ENCODE measurements around the gene RALGAPA2. TPM values are rescaled to one million over a fixed set of nuclear protein-coding genes. Genes with fewer than 3 reads are reported as not detected.

The RALGAPA2 gene
- total RNA-seq, 1 donor from 2014 or later: 15.7 TPM

GRCh38 chr20:20407891-20408805 is 304.3 kb downstream of the RALGAPA2 start:
- peaks cover 0 to 2% (median 0%) of the 10 kb centered on the region in 3 donors for H3K4me1 ChIP-seq (ENCODE audit: control insufficient read depth in 3 of 3, insufficient read depth in 3 of 3, low read length in 3 of 3)
- no peak overlapping the region for H3K27ac ChIP-seq (ENCODE audit: low read depth, low read length)
- H3K36me3 ChIP-seq (ENCODE audit: control insufficient read depth in 3 of 3, insufficient read depth in 3 of 3, low read length in 3 of 3): peaks cover 9 to 12% (median 9%) of the 10 kb centered on the region in 3 donors
- no peak overlapping the region for H3K9ac ChIP-seq (ENCODE audit: low read depth in 1 of 3, low read length in 3 of 3)
- no peaks in the 10 kb centered on the region for H3K9me3 ChIP-seq (ENCODE audit: control insufficient read depth in 3 of 3, low read length in 3 of 3)
- H3K27me3 ChIP-seq (ENCODE audit: control insufficient read depth in 3 of 3, insufficient read depth in 3 of 3, low read length in 3 of 3): no peaks in the 10 kb centered on the region
- no peak overlapping the region for H3K4me3 ChIP-seq (ENCODE audit: low read length in 3 of 3)

GRCh38 chr20:20406306-20406705 is 306.1 kb downstream of the RALGAPA2 start:
- Histone ChIP-seq H3K9ac (ENCODE audit: low read depth in 1 of 3, low read length in 3 of 3) (no peak overlapping the region), H3K36me3 (ENCODE audit: control insufficient read depth in 3 of 3, insufficient read depth in 3 of 3, low read length in 3 of 3) (peaks cover 10 to 14% (median 12%) of the 10 kb centered on the region in 3 donors)

GRCh38 chr20:20405623-20406022 is 306.8 kb downstream of the RALGAPA2 start:
- H3K9me3 ChIP-seq (ENCODE audit: control insufficient read depth in 3 of 3, low read length in 3 of 3): no peaks in the 10 kb centered on the region
- peaks cover 0 to 2% (median 0%) of the 10 kb centered on the region in 3 donors for H3K4me1 ChIP-seq (ENCODE audit: control insufficient read depth in 3 of 3, insufficient read depth in 3 of 3, low read length in 3 of 3)
- H3K4me3 ChIP-seq (ENCODE audit: low read length in 3 of 3): no peak overlapping the region
- H3K36me3 ChIP-seq (ENCODE audit: control insufficient read depth in 3 of 3, insufficient read depth in 3 of 3, low read length in 3 of 3): peaks cover 10 to 14% (median 12%) of the 10 kb centered on the region in 3 donors
- no peak overlapping the region for H3K9ac ChIP-seq (ENCODE audit: low read depth in 1 of 3, low read length in 3 of 3)
- H3K27ac ChIP-seq (ENCODE audit: low read depth, low read length): no peak overlapping the region
- no peaks in the 10 kb centered on the region for H3K27me3 ChIP-seq (ENCODE audit: control insufficient read depth in 3 of 3, insufficient read depth in 3 of 3, low read length in 3 of 3)

More at GRCh38 chr20:20406306-20406705, 306.1 kb downstream of the RALGAPA2 start:
- peaks cover 0 to 2% (median 0%) of the 10 kb centered on the region in 3 donors for H3K4me1 ChIP-seq (ENCODE audit: control insufficient read depth in 3 of 3, insufficient read depth in 3 of 3, low read length in 3 of 3)
- no peaks in the 10 kb centered on the region for H3K9me3 ChIP-seq (ENCODE audit: control insufficient read depth in 3 of 3, low read length in 3 of 3)
- H3K4me3 ChIP-seq (ENCODE audit: low read length in 3 of 3): no peak overlapping the region
- H3K27ac ChIP-seq (ENCODE audit: low read depth, low read length): no peak overlapping the region
- no peaks in the 10 kb centered on the region for H3K27me3 ChIP-seq (ENCODE audit: control insufficient read depth in 3 of 3, insufficient read depth in 3 of 3, low read length in 3 of 3)

- no peak overlapping the region for H3K27ac ChIP-seq (ENCODE audit: low read depth, low read length)
- no peak overlapping the region for H3K4me3 ChIP-seq (ENCODE audit: low read length in 3 of 3)
- no peaks in the 10 kb centered on the region for H3K9me3 ChIP-seq (ENCODE audit: control insufficient read depth in 3 of 3, low read length in 3 of 3)
- H3K4me1 ChIP-seq (ENCODE audit: control insufficient read depth in 3 of 3, insufficient read depth in 3 of 3, low read length in 3 of 3): peaks cover 0 to 2% (median 0%) of the 10 kb centered on the region in 3 donors
- H3K27me3 ChIP-seq (ENCODE audit: control insufficient read depth in 3 of 3, insufficient read depth in 3 of 3, low read length in 3 of 3): no peaks in the 10 kb centered on the region
- H3K36me3 ChIP-seq (ENCODE audit: control insufficient read depth in 3 of 3, insufficient read depth in 3 of 3, low read length in 3 of 3): peaks cover 12 to 19% (median 15%) of the 10 kb centered on the region in 3 donors
- H3K9ac ChIP-seq (ENCODE audit: low read depth in 1 of 3, low read length in 3 of 3): no peak overlapping the region
Observed at GRCh38 chr20:20404633-20405032, 307.8 kb downstream of the RALGAPA2 start.

GRCh38 chr20:20401991-20402390 is 310.5 kb downstream of the RALGAPA2 start:
- H3K9me3 ChIP-seq (ENCODE audit: control insufficient read depth in 3 of 3, low read length in 3 of 3): no peaks in the 10 kb centered on the region
- no peaks in the 10 kb centered on the region for H3K27me3 ChIP-seq (ENCODE audit: control insufficient read depth in 3 of 3, insufficient read depth in 3 of 3, low read length in 3 of 3)
- peaks cover 11 to 32% (median 30%) of the 10 kb centered on the region in 3 donors for H3K36me3 ChIP-seq (ENCODE audit: control insufficient read depth in 3 of 3, insufficient read depth in 3 of 3, low read length in 3 of 3)
- H3K9ac ChIP-seq (ENCODE audit: low read depth in 1 of 3, low read length in 3 of 3): no peak overlapping the region
- H3K4me3 ChIP-seq (ENCODE audit: low read length in 3 of 3): no peak overlapping the region
- no peaks in the 10 kb centered on the region for H3K4me1 ChIP-seq (ENCODE audit: control insufficient read depth in 3 of 3, insufficient read depth in 3 of 3, low read length in 3 of 3)
- no peak overlapping the region for H3K27ac ChIP-seq (ENCODE audit: low read depth, low read length)

- H3K9ac ChIP-seq (ENCODE audit: low read depth in 1 of 3, low read length in 3 of 3): no peak overlapping the region
- H3K27me3 ChIP-seq (ENCODE audit: control insufficient read depth in 3 of 3, insufficient read depth in 3 of 3, low read length in 3 of 3): no peaks in the 10 kb centered on the region
- no peaks in the 10 kb centered on the region for H3K9me3 ChIP-seq (ENCODE audit: control insufficient read depth in 3 of 3, low read length in 3 of 3)
- H3K4me1 ChIP-seq (ENCODE audit: control insufficient read depth in 3 of 3, insufficient read depth in 3 of 3, low read length in 3 of 3): no peaks in the 10 kb centered on the region
- H3K4me3 ChIP-seq (ENCODE audit: low read length in 3 of 3): no peak overlapping the region
- peaks cover 22 to 42% (median 39%) of the 10 kb centered on the region in 3 donors for H3K36me3 ChIP-seq (ENCODE audit: control insufficient read depth in 3 of 3, insufficient read depth in 3 of 3, low read length in 3 of 3)
- no peak overlapping the region for H3K27ac ChIP-seq (ENCODE audit: low read depth, low read length)
Observed at GRCh38 chr20:20399531-20400500, 312.6 kb downstream of the RALGAPA2 start.

- Histone ChIP-seq H3K9ac (ENCODE audit: low read depth in 1 of 3, low read length in 3 of 3) (no peak overlapping the region), H3K9me3 (ENCODE audit: control insufficient read depth in 3 of 3, low read length in 3 of 3) (no peaks in the 10 kb centered on the region), H3K36me3 (ENCODE audit: control insufficient read depth in 3 of 3, insufficient read depth in 3 of 3, low read length in 3 of 3) (peaks cover 27 to 43% (median 36%) of the 10 kb centered on the region in 3 donors), H3K27ac (ENCODE audit: low read depth, low read length) (no peak overlapping the region), H3K4me1 (ENCODE audit: control insufficient read depth in 3 of 3, insufficient read depth in 3 of 3, low read length in 3 of 3) (no peaks in the 10 kb centered on the region), H3K4me3 (ENCODE audit: low read length in 3 of 3) (no peak overlapping the region), H3K27me3 (ENCODE audit: control insufficient read depth in 3 of 3, insufficient read depth in 3 of 3, low read length in 3 of 3) (no peaks in the 10 kb centered on the region)
Observed at GRCh38 chr20:20398123-20398522, 314.3 kb downstream of the RALGAPA2 start.

GRCh38 chr20:20396794-20397193 is 315.6 kb downstream of the RALGAPA2 start:
- H3K9ac ChIP-seq (ENCODE audit: low read depth in 1 of 3, low read length in 3 of 3): no peak overlapping the region
- H3K4me1 ChIP-seq (ENCODE audit: control insufficient read depth in 3 of 3, insufficient read depth in 3 of 3, low read length in 3 of 3): no peaks in the 10 kb centered on the region
- H3K27me3 ChIP-seq (ENCODE audit: control insufficient read depth in 3 of 3, insufficient read depth in 3 of 3, low read length in 3 of 3): no peaks in the 10 kb centered on the region
- H3K27ac ChIP-seq (ENCODE audit: low read depth, low read length): no peak overlapping the region
- no peak overlapping the region for H3K4me3 ChIP-seq (ENCODE audit: low read length in 3 of 3)
- H3K9me3 ChIP-seq (ENCODE audit: control insufficient read depth in 3 of 3, low read length in 3 of 3): no peaks in the 10 kb centered on the region
- H3K36me3 ChIP-seq (ENCODE audit: control insufficient read depth in 3 of 3, insufficient read depth in 3 of 3, low read length in 3 of 3): peaks cover 34 to 48% (median 43%) of the 10 kb centered on the region in 3 donors

GRCh38 chr20:20395903-20396568 is 316.4 kb downstream of the RALGAPA2 start:
- peaks cover 37 to 55% (median 49%) of the 10 kb centered on the region in 3 donors for H3K36me3 ChIP-seq (ENCODE audit: control insufficient read depth in 3 of 3, insufficient read depth in 3 of 3, low read length in 3 of 3)
- no peak overlapping the region for H3K4me3 ChIP-seq (ENCODE audit: low read length in 3 of 3)
- no peaks in the 10 kb centered on the region for H3K4me1 ChIP-seq (ENCODE audit: control insufficient read depth in 3 of 3, insufficient read depth in 3 of 3, low read length in 3 of 3)
- no peaks in the 10 kb centered on the region for H3K27me3 ChIP-seq (ENCODE audit: control insufficient read depth in 3 of 3, insufficient read depth in 3 of 3, low read length in 3 of 3)
- H3K9me3 ChIP-seq (ENCODE audit: control insufficient read depth in 3 of 3, low read length in 3 of 3): no peaks in the 10 kb centered on the region
- no peak overlapping the region for H3K27ac ChIP-seq (ENCODE audit: low read depth, low read length)
- no peak overlapping the region for H3K9ac ChIP-seq (ENCODE audit: low read depth in 1 of 3, low read length in 3 of 3)

Measured in skeletal muscle tissue (tissue), 4 donors.